ENCODE results near the gene RP9. TPM values are rescaled to one million over a fixed set of nuclear protein-coding genes. Genes with fewer than 3 reads are reported as not detected.

Gene RP9
- total RNA-seq, 2 donors from 2014 or later, result 15.0 to 18.0 TPM

DNA sequence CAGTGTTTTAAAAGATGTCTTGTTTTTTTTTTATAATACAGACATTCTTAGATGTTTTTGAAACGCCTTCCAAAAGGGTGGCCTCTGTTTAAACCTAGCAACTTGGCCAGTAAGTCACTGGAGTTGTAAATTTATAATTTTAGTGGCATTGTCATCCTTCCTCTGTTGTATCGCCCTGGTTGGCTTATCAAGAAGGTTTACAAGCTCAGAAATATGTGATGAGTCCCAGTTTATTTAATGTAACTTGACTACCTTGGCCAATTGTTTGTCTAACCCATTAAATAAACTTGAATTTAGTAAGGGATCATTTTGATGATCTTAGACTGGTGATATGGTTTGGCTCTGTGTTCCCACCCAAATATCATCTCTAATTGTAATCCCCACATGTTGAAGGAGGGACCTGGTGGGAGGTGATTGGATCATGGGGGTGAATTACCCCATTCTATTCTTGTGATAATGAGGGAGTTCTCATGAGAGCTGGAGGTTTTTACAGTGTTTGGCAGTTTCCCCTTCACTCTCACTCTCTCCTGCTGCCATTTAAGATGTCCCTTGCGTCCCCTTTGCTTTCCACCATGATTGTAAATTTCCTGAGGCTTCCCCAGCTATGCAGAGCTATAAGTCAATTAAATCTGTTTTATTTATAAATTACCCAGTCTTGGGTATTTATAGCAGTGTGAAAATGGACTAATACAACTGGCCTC, 33.2 kb downstream of the RP9 start:
- Histone ChIP-seq H3K27me3 (ENCODE audit: control insufficient read depth, insufficient read depth, low read length, poor library complexity, severe bottlenecking) (no peaks in the 10 kb centered on the region), H3K4me1 (ENCODE audit: control insufficient read depth, insufficient read depth, low read length) (peaks cover 6% of the 10 kb centered on the region), H3K4me3 (ENCODE audit: low read length) (no peak overlapping the region), H3K9ac (ENCODE audit: extremely low read depth, low read length, poor library complexity, severe bottlenecking) (no peak overlapping the region), H3K9me3 (ENCODE audit: control insufficient read depth, low read length) (peaks cover 8% of the 10 kb centered on the region), H3K36me3 (ENCODE audit: control insufficient read depth, insufficient read depth, low read length) (no peaks in the 10 kb centered on the region), H3K27ac (ENCODE audit: low read depth, low read length) (no peak overlapping the region)
- H3K9me3 Mint-ChIP-seq, result peaks cover 13% of the 10 kb centered on the region
- WGBS, 2 experiments (ENCODE audit: insufficient coverage in 1 of 2, insufficient read length in 1 of 2), result 70% methylated on average over 3 of the region's 3 CpGs; no CpG with 5 or more reads in 1 of the 2 experiments
- H3K4me1 Mint-ChIP-seq, result peaks cover 18% of the 10 kb centered on the region
- no peak overlapping the region for H3K27ac Mint-ChIP-seq
- no peak for TF ChIP-seq CTCF (conservative IDR thresholded peaks at IDR 0.05)
- no peak for DNase-seq
- H3K4me3 Mint-ChIP-seq, result no peak overlapping the region
- no peaks in the 10 kb centered on the region for H3K36me3 Mint-ChIP-seq (ENCODE audit: low read depth)
- peaks cover 3% of the 10 kb centered on the region for H3K27me3 Mint-ChIP-seq (ENCODE audit: insufficient read depth)

GRCh38 chr7:33073243-33073642, 36.0 kb downstream of the RP9 start:
- 90 to 96% methylated on average over 4 of the region's 4 CpGs for WGBS, 2 experiments (ENCODE audit: insufficient coverage in 1 of 2, insufficient read length in 1 of 2)
- H3K27ac Mint-ChIP-seq, result no peak overlapping the region
- no peak overlapping the region for H3K4me3 Mint-ChIP-seq
- H3K27me3 Mint-ChIP-seq (ENCODE audit: insufficient read depth), result peaks cover 3% of the 10 kb centered on the region
- no peak overlapping the region for H3K4me3 ChIP-seq (ENCODE audit: low read length)
- peaks cover 5% of the 10 kb centered on the region for H3K4me1 Mint-ChIP-seq
- H3K36me3 ChIP-seq (ENCODE audit: control insufficient read depth, insufficient read depth, low read length), result no peaks in the 10 kb centered on the region
- H3K9me3 ChIP-seq (ENCODE audit: control insufficient read depth, low read length), result peaks cover 23% of the 10 kb centered on the region
- TF ChIP-seq CTCF (conservative IDR thresholded peaks at IDR 0.05), result no peak
- no peak for DNase-seq
- peaks cover 36% of the 10 kb centered on the region for H3K9me3 Mint-ChIP-seq
- H3K36me3 Mint-ChIP-seq (ENCODE audit: low read depth), result no peaks in the 10 kb centered on the region
- no peak overlapping the region for H3K9ac ChIP-seq (ENCODE audit: extremely low read depth, low read length, poor library complexity, severe bottlenecking)
- H3K27ac ChIP-seq (ENCODE audit: low read depth, low read length), result no peak overlapping the region
- no peaks in the 10 kb centered on the region for H3K27me3 ChIP-seq (ENCODE audit: control insufficient read depth, insufficient read depth, low read length, poor library complexity, severe bottlenecking)
- H3K4me1 ChIP-seq (ENCODE audit: control insufficient read depth, insufficient read depth, low read length), result no peaks in the 10 kb centered on the region

DNA sequence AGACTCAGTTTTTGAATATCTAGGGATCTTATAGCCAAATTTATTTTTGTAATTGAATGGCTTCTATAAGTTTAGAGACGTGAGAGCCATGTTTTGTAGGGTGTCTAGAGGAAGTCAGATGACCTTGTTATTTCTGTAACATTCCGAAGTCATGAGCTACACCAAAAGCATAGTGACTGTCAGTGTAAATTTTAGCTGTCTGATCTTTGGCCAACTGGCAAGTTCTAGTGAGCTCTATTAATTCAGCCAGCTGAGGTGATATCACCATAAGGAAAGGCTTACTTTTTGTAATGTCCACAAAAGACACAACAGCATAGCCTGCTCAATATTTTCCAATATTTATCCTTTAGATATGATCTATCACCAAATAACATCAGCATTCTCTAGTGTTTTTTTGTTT, 36.7 kb downstream of the RP9 start:
- no peaks in the 10 kb centered on the region for H3K4me1 ChIP-seq (ENCODE audit: control insufficient read depth, insufficient read depth, low read length)
- H3K9me3 Mint-ChIP-seq, result peaks cover 36% of the 10 kb centered on the region
- H3K4me3 ChIP-seq (ENCODE audit: low read length), result no peak overlapping the region
- peaks cover 3% of the 10 kb centered on the region for H3K27me3 Mint-ChIP-seq (ENCODE audit: insufficient read depth)
- no peaks in the 10 kb centered on the region for H3K36me3 ChIP-seq (ENCODE audit: control insufficient read depth, insufficient read depth, low read length)
- H3K4me1 Mint-ChIP-seq, result peaks cover 5% of the 10 kb centered on the region
- no peak for DNase-seq
- no peaks in the 10 kb centered on the region for H3K27me3 ChIP-seq (ENCODE audit: control insufficient read depth, insufficient read depth, low read length, poor library complexity, severe bottlenecking)
- H3K27ac Mint-ChIP-seq, result no peak overlapping the region
- no peak overlapping the region for H3K27ac ChIP-seq (ENCODE audit: low read depth, low read length)
- H3K9me3 ChIP-seq (ENCODE audit: control insufficient read depth, low read length), result peaks cover 23% of the 10 kb centered on the region
- TF ChIP-seq CTCF (conservative IDR thresholded peaks at IDR 0.05), result no peak
- WGBS, 2 experiments (ENCODE audit: insufficient coverage in 1 of 2, insufficient read length in 1 of 2), result 91 to 93% methylated on average over 2 of the region's 2 CpGs
- no peaks in the 10 kb centered on the region for H3K36me3 Mint-ChIP-seq (ENCODE audit: low read depth)
- H3K4me3 Mint-ChIP-seq, result no peak overlapping the region
- no peak overlapping the region for H3K9ac ChIP-seq (ENCODE audit: extremely low read depth, low read length, poor library complexity, severe bottlenecking)

Measured in endodermal cell (in vitro differentiated cells).